H1 (cell line): ENCODE results near the gene PEX6. TPM values are rescaled to one million over a fixed set of nuclear protein-coding genes. Genes with fewer than 3 reads are reported as not detected.

Experiments
- CTCF ChIA-PET: fragments of 300-600 bp; sonication (Branson Sonifier 250); formaldehyde crosslinking; loops from one replicate; lab custom pipeline; 2021; ENCODE audit not compliant: partially characterized antibody; lab: Charles Lee
- POLR2A ChIA-PET: fragments of 300-600 bp; sonication (Branson Sonifier 250); formaldehyde crosslinking; loops from one replicate; lab custom pipeline; 2021; ENCODE audit warnings: inconsistent platforms; ENCODE audit not compliant: partially characterized antibody; lab: Charles Lee
- DNase-seq, 2 experiments: peaks; one replicate each; pipeline versions ENCODE4 v3.0.0 to v3.0.0-alpha.2; 2010 to 2022; ENCODE audit warnings: low spot score in 2 of 2, low read depth in 1 of 2, mixed read lengths in 1 of 2
- FAIRE-seq: peaks from 2 replicates; lab custom pipeline; 2011; peaks lifted over from hg19 to GRCh38; lab: Jason Lieb, UNC
- H2AFZ ChIP-seq: 2 replicates; pipeline ENCODE4 v1.8.1; 2012; ENCODE audit warnings: low read length, inconsistent platforms
- H2AK5ac ChIP-seq: 2 replicates; pipeline ENCODE4 v1.6.1; 2013; ENCODE audit warnings: low read depth, low read length
- H2BK120ac ChIP-seq: replicated peaks from 2 replicates; pipeline ENCODE3; 2013; ENCODE audit warnings: low read depth, low read length, inconsistent platforms
- H2BK12ac ChIP-seq: 2 replicates; pipeline ENCODE4 v1.6.1; 2013; ENCODE audit warnings: low read depth, low read length
- H2BK15ac ChIP-seq: 2 replicates; pipeline ENCODE4 v1.6.1; 2013; ENCODE audit warnings: low read length
- H2BK20ac ChIP-seq: 2 replicates; pipeline ENCODE4 v1.6.1; 2013; ENCODE audit warnings: low read length
- H2BK5ac ChIP-seq: 2 replicates; pipeline ENCODE4 v1.6.1; 2013; ENCODE audit warnings: low read depth, low read length
- H3K14ac ChIP-seq: 2 replicates; pipeline ENCODE4 v1.6.1; 2013; ENCODE audit warnings: inconsistent platforms; ENCODE audit not compliant: insufficient read length
- H3K18ac ChIP-seq: 2 replicates; pipeline ENCODE4 v1.6.1; 2013; ENCODE audit warnings: low read length; ENCODE audit errors: extremely low read depth
- H3K23ac ChIP-seq: 2 replicates; pipeline ENCODE4 v1.6.1; 2013; ENCODE audit warnings: inconsistent platforms; ENCODE audit not compliant: insufficient read length
- H3K23me2 ChIP-seq: 2 replicates; pipeline ENCODE4 v1.6.1; 2013; ENCODE audit warnings: low read depth, low read length
- H3K27ac ChIP-seq: 2 replicates; pipeline ENCODE4 v1.6.1; 2011; ENCODE audit warnings: low read depth, low read length, inconsistent platforms
- H3K27me3 ChIP-seq, 4 experiments: replicated peaks in 1 of 4; 1 replicate in 1 of 4; 2 replicates in 3 of 4; pipeline versions ENCODE4 v1.6.1 to v1.8.1; 2011 to 2013; ENCODE audit warnings: low read length in 3 of 4, mild to moderate bottlenecking in 3 of 4, inconsistent platforms in 2 of 4, mixed read lengths in 2 of 4, moderate library complexity in 1 of 4; ENCODE audit not compliant: control insufficient read depth in 3 of 4, insufficient read depth in 3 of 4; ENCODE audit errors: extremely low read depth in 1 of 4
- H3K36me3 ChIP-seq, 4 experiments: 2 replicates each; pipeline versions ENCODE4 v1.6.1 to v1.8.1; 2011 to 2013; ENCODE audit warnings: mild to moderate bottlenecking in 4 of 4, low read length in 3 of 4, moderate library complexity in 2 of 4, control low read depth in 1 of 4, inconsistent platforms in 1 of 4; ENCODE audit not compliant: insufficient read depth in 4 of 4, control insufficient read depth in 2 of 4
- H3K4ac ChIP-seq: replicated peaks from 2 replicates; pipeline ENCODE3; 2013; ENCODE audit warnings: low read length, low read depth, mixed read lengths, inconsistent platforms; ENCODE audit not compliant: insufficient read length
- H3K4me1 ChIP-seq, 4 experiments: replicated peaks in 1 of 4; 1 replicate in 1 of 4; 2 replicates in 3 of 4; pipeline versions ENCODE4 v1.6.1 to v1.8.1; 2011 to 2013; ENCODE audit warnings: low read length in 3 of 4, inconsistent platforms in 2 of 4, mixed read lengths in 1 of 4; ENCODE audit not compliant: insufficient read depth in 4 of 4, control insufficient read depth in 3 of 4
- H3K4me2 ChIP-seq, 2 experiments: 2 replicates each; pipeline versions ENCODE4 v1.6.1 to v1.8.1; 2011 to 2013; ENCODE audit warnings: low read depth in 2 of 2, low read length in 2 of 2, control low read depth in 1 of 2, inconsistent platforms in 1 of 2, mild to moderate bottlenecking in 1 of 2; ENCODE audit not compliant: insufficient read depth in 1 of 2
- H3K4me3 ChIP-seq, 4 experiments: fragments of 200-600, 300-600 bp in 1 of 4; sonication (generic), shearing (Covaris generic), sonication (Bioruptor Twin) in 1 of 4; 2 replicates each; pipeline versions ENCODE4 v1.5.1 to v1.8.1; 2011 to 2016; ENCODE audit warnings: low read length in 4 of 4, low read depth in 3 of 4, control low read depth in 2 of 4, inconsistent platforms in 2 of 4, mild to moderate bottlenecking in 2 of 4, mixed read lengths in 1 of 4, moderate library complexity in 1 of 4; ENCODE audit not compliant: insufficient read depth in 2 of 4; ENCODE audit errors: extremely low read depth in 1 of 4
- H3K56ac ChIP-seq: replicated peaks from 2 replicates; pipeline ENCODE3; 2013; ENCODE audit warnings: low read depth, mild to moderate bottlenecking, mixed read lengths, low read length, inconsistent platforms; ENCODE audit not compliant: insufficient read length
- H3K79me1 ChIP-seq: 2 replicates; pipeline ENCODE4 v1.6.1; 2013; ENCODE audit warnings: low read depth, low read length, control low read depth
- H3K79me2 ChIP-seq, 2 experiments: 2 replicates each; pipeline versions ENCODE4 v1.6.1 to v1.8.1; 2012 to 2013; ENCODE audit warnings: low read length in 2 of 2, mild to moderate bottlenecking in 2 of 2, inconsistent platforms in 1 of 2; ENCODE audit not compliant: insufficient read depth in 2 of 2, control insufficient read depth in 1 of 2
- H3K9ac ChIP-seq, 4 experiments: replicated peaks in 1 of 4; 1 replicate in 1 of 4; 2 replicates in 3 of 4; pipeline versions ENCODE4 v1.6.1 to v1.8.1; 2011 to 2013; ENCODE audit warnings: low read depth in 3 of 4, low read length in 3 of 4, control low read depth in 2 of 4, mild to moderate bottlenecking in 2 of 4, moderate library complexity in 2 of 4, inconsistent platforms in 1 of 4; ENCODE audit errors: extremely low read depth in 1 of 4
- H3K9me3 ChIP-seq, 2 experiments: 2 replicates each; pipeline versions ENCODE4 v1.6.1 to v1.8.1; 2012 to 2013; ENCODE audit warnings: mild to moderate bottlenecking in 2 of 2, moderate library complexity in 2 of 2, control low read depth in 1 of 2, inconsistent platforms in 1 of 2, low read depth in 1 of 2, low read length in 1 of 2, mixed read lengths in 1 of 2; ENCODE audit not compliant: insufficient read depth in 2 of 2
- H4K20me1 ChIP-seq, 2 experiments: replicated peaks in 1 of 2; 2 replicates each; pipeline versions ENCODE3 to v1.8.1; 2011 to 2013; ENCODE audit warnings: inconsistent platforms in 2 of 2, low read length in 2 of 2, mild to moderate bottlenecking in 1 of 2; ENCODE audit not compliant: insufficient read depth in 2 of 2, control insufficient read depth in 1 of 2
- H4K5ac ChIP-seq: 2 replicates; pipeline ENCODE4 v1.6.1; 2013; ENCODE audit warnings: low read length, low read depth, mixed read lengths, inconsistent platforms; ENCODE audit not compliant: insufficient read length
- H4K8ac ChIP-seq: 2 replicates; pipeline ENCODE4 v1.8.0; 2013; ENCODE audit warnings: mild to moderate bottlenecking, moderate library complexity, low read length, inconsistent platforms; ENCODE audit not compliant: insufficient read depth; ENCODE audit errors: extremely low read depth
- H4K91ac ChIP-seq: replicated peaks from 2 replicates; pipeline ENCODE3; 2013; ENCODE audit warnings: low read length, mixed read lengths, inconsistent platforms; ENCODE audit not compliant: insufficient read length
- CBX8 ChIP-seq: fragments of 300-800, 300-1000 bp; sonication (generic); IDR thresholded peaks from 2 replicates; pipeline ENCODE4 v1.7.1; 2016; ENCODE audit warnings: low read depth, low read length, borderline replicate concordance
- CHD2 ChIP-seq: IDR thresholded peaks from 2 replicates; pipeline ENCODE4 v1.6.1; 2012; ENCODE audit warnings: low read length, improper control_type of control experiment
- CTBP2 ChIP-seq: IDR thresholded peaks from 2 replicates; pipeline ENCODE4 v1.7.0; 2011; ENCODE audit warnings: borderline replicate concordance, mild to moderate bottlenecking, moderate library complexity, mixed read lengths, low read length; ENCODE audit not compliant: insufficient read depth, insufficient read length
- MAFK ChIP-seq: IDR thresholded peaks from 2 replicates; pipeline ENCODE4 v1.6.1; 2012; ENCODE audit warnings: low read depth, mild to moderate bottlenecking, improper control_type of control experiment, low read length
- RBBP5 ChIP-seq: IDR thresholded peaks from 2 replicates; pipeline ENCODE4 v1.7.1; 2012; ENCODE audit warnings: low read depth, mild to moderate bottlenecking, inconsistent platforms, low read length, moderate library complexity, borderline replicate concordance
- SIX5 ChIP-seq: IDR thresholded peaks from 2 replicates; pipeline ENCODE4 v1.6.1; 2011; ENCODE audit warnings: mild to moderate bottlenecking, low read depth, low read length
- TAF7 ChIP-seq: optimal IDR thresholded peaks from 2 replicates; pipeline ENCODE3; 2011; ENCODE audit warnings: low read depth, mild to moderate bottlenecking, inconsistent platforms, low read length, moderate library complexity, borderline replicate concordance
- ZNF274 ChIP-seq: IDR thresholded peaks from 2 replicates; pipeline ENCODE4 v1.7.0; 2012; ENCODE audit warnings: low read length, borderline replicate concordance; ENCODE audit errors: extremely low read depth
- WGBS, 2 experiments: shearing (Covaris generic) in 1 of 2; methylation state at CpG; one replicate each; pipeline versions ENCODE4 v1.1.6 to v1.1.7; 2013 to 2015; ENCODE audit warnings: low lambda C conversion rate in 2 of 2, mixed read lengths in 2 of 2, inconsistent platforms in 1 of 2, low coverage in 1 of 2, missing lambda C conversion rate in 1 of 2; ENCODE audit not compliant: insufficient replicate concordance in 2 of 2, insufficient coverage in 1 of 2, insufficient read length in 1 of 2; ENCODE audit errors: extremely low coverage in 1 of 2, missing lambda C conversion rate in 1 of 2; 5-methylcytosine and 5-hydroxymethylcytosine counted together
- polyA plus RNA-seq, 7 experiments: library from polyadenylated mRNA; depleted of rRNA in 3 of 7; stranded (reverse) in 5 of 7; unstranded in 2 of 7; fragments of >200 nt in 5 of 7; fragments of 200-250 nt in 2 of 7; gene quantifications; 1 replicate in 5 of 7; 2 replicates in 1 of 7; 4 replicates in 1 of 7; pipeline versions ENCODE4 v1.2.1 to v1.2.3, GENCODE V29; 2011 to 2013; ENCODE audit warnings: missing spikeins in 2 of 7, mixed read lengths in 2 of 7
- total RNA-seq: library from RNA; stranded (reverse); fragmentation: NEBNext Ultra II Directional; extraction: Animal tissue kit (Norgen Biotek cat#: 25700); gene quantifications from 2 replicates; pipeline ENCODE4 v1.2.1, GENCODE V29; 2021

Gene PEX6
- total and polyA plus RNA-seq, 2 of the 8 experiments (the other 6 are each of a cell fraction or from before 2014, with no cell fraction given) = 6.4 to 12.5 TPM

GRCh38 chr6:43006251-43006650 lies 27.3 kb upstream of the PEX6 start:
- Histone ChIP-seq H3K56ac (no peak overlapping the region), H3K4me1 (no peaks in the 10 kb centered on the region), H3K23me2 (no peaks in the 10 kb centered on the region), H3K36me3 (peaks cover 9 to 44% (median 28%) of the 10 kb centered on the region in 4 experiments), H4K5ac (no peak overlapping the region), H3K14ac (no peak overlapping the region), H3K27ac (no peak overlapping the region), H3K4me2 (no peak overlapping the region), H2AK5ac (no peak overlapping the region), H2BK120ac (no peak overlapping the region), H2BK20ac (no peak overlapping the region), H2AFZ (no peak overlapping the region), H2BK5ac (no peak overlapping the region), H3K4ac (no peak overlapping the region), H3K4me3 (no peak overlapping the region), H2BK15ac (no peak overlapping the region), H3K79me2 (no peaks in the 10 kb centered on the region), H2BK12ac (no peak overlapping the region), H4K20me1 (peaks cover 0 to 14% of the 10 kb centered on the region in 2 experiments), H4K91ac (no peak overlapping the region), H3K9me3 (no peaks in the 10 kb centered on the region), H4K8ac (no peak overlapping the region), H3K23ac (no peak overlapping the region), H3K79me1 (peaks cover 3% of the 10 kb centered on the region), H3K9ac (no peak overlapping the region), H3K18ac (no peak overlapping the region), H3K27me3 (no peaks in the 10 kb centered on the region)
- no peak for DNase-seq
- CTCF ChIA-PET = interaction anchor here (0.5 to 6.0 kb wide), 11 partner anchors 9 to 359 kb away, joined by 3 to 33 read pairs (median 4); partner anchors contain the start of gene RRP36
- POLR2A ChIA-PET = interaction anchor here (0.8 to 2.0 kb wide), 5 partner anchors 11 to 23 kb away, joined by 3 to 11 read pairs (median 4); partner anchors contain the start of gene RRP36
- FAIRE-seq = no peak
- 89% methylated on average over 11 of the region's 11 CpGs; no CpG with 5 or more reads in 1 of the 2 experiments for WGBS, 2 experiments
- TF ChIP-seq SIX5 = no peak
- TF ChIP-seq CBX8 = no peak
- TF ChIP-seq TAF7 = no peak
- TF ChIP-seq MAFK = no peak
- no peak for TF ChIP-seq ZNF274
- no peak for TF ChIP-seq RBBP5
- TF ChIP-seq CHD2 = no peak
- no peak for TF ChIP-seq CTBP2
